OCI-LY3 (cell line): ENCODE data around the gene CIDEB.

Experiments used
- H2AFZ ChIP-seq: fragments of 200-600, 300-600 bp; shearing (Covaris generic); 2 replicates; pipeline ENCODE4 v1.6.0; 2014; ENCODE audit warnings: antibody characterized with exemption, low read depth, low read length
- H3K27ac ChIP-seq: fragments of 200-600, 300-600 bp; sonication (generic); 2 replicates; pipeline ENCODE4 v1.5.1; 2014; ENCODE audit warnings: mild to moderate bottlenecking, low read length, moderate library complexity, mixed read lengths
- H3K27me3 ChIP-seq: fragments of 200-600, 300-600 bp; sonication (generic); 2 replicates; pipeline ENCODE4 v1.6.1; 2014; ENCODE audit warnings: low read depth, low read length, mixed read lengths
- H3K36me3 ChIP-seq: fragments of 200-600, 300-600 bp; sonication (generic); replicated peaks from 2 replicates; pipeline ENCODE3; 2014; ENCODE audit warnings: low read depth, low read length, mixed read lengths
- H3K4me1 ChIP-seq: fragments of 300-600, 200-600 bp; sonication (generic); 2 replicates; pipeline ENCODE4 v1.6.1; 2014; ENCODE audit warnings: low read length, mixed read lengths
- H3K4me2 ChIP-seq: fragments of 200-600, 300-600 bp; sonication (generic); 2 replicates; pipeline ENCODE4 v1.6.1; 2014; ENCODE audit warnings: low read length, mixed read lengths
- H3K4me3 ChIP-seq: fragments of 300-600, 200-600 bp; sonication (generic); 2 replicates; pipeline ENCODE4 v1.5.1; 2014; ENCODE audit warnings: antibody characterized with exemption, mild to moderate bottlenecking, low read length, moderate library complexity
- H3K79me2 ChIP-seq: fragments of 300-600, 200-600 bp; shearing (Covaris generic); 2 replicates; pipeline ENCODE4 v1.6.1; 2014; ENCODE audit warnings: mild to moderate bottlenecking, low read length, mixed read lengths
- H3K9ac ChIP-seq: fragments of 300-600, 200-600 bp; shearing (Covaris generic); 2 replicates; pipeline ENCODE4 v1.6.0; 2014; ENCODE audit warnings: mild to moderate bottlenecking, low read length, moderate library complexity
- H3K9me3 ChIP-seq: fragments of 200-600, 300-600 bp; shearing (Covaris generic); 2 replicates; pipeline ENCODE4 v1.6.1; 2014; ENCODE audit warnings: low read length, mixed read lengths; ENCODE audit not compliant: insufficient read depth
- H4K20me1 ChIP-seq: fragments of 200-600, 300-600 bp; sonication (generic); 2 replicates; pipeline ENCODE4 v1.6.1; 2016; ENCODE audit warnings: low read length, mixed read lengths; ENCODE audit not compliant: insufficient read depth
- EZH2phosphoT487 ChIP-seq: fragments of 200-600 bp; shearing (Covaris generic); IDR thresholded peaks from 2 replicates; pipeline ENCODE4 v1.6.1; 2018; ENCODE audit warnings: antibody characterized with exemption, mixed run types, low read depth
- TF ChIP-seq, protein P1 (sequence below): fragments of 200-600, 300-600 bp; sonication (generic); IDR thresholded peaks from 2 replicates; pipeline ENCODE4 v1.5.1; 2014; ENCODE audit warnings: antibody characterized with exemption, low read length, low read depth

CIDEB gene

GRCh38 chr14:24271834-24272263, 35.9 kb downstream of the CIDEB start:
- H2AFZ ChIP-seq, result peak overlapping the region; percentile 39; the same call in 1 of the 2 replicates
- no peaks in the 10 kb centered on the region for H3K9me3 ChIP-seq
- H3K36me3 ChIP-seq, result peaks cover 2% of the 10 kb centered on the region
- H3K4me3 ChIP-seq, result peak overlapping the region; percentile 90
- no peaks in the 10 kb centered on the region for H3K79me2 ChIP-seq
- peaks cover 38% of the 10 kb centered on the region for H3K4me1 ChIP-seq
- no peaks in the 10 kb centered on the region for H4K20me1 ChIP-seq
- H3K9ac ChIP-seq, result peak overlapping the region; percentile 98
- H3K27ac ChIP-seq, result no peak overlapping the region
- no peaks in the 10 kb centered on the region for H3K27me3 ChIP-seq
- TF ChIP-seq, protein P1, sequence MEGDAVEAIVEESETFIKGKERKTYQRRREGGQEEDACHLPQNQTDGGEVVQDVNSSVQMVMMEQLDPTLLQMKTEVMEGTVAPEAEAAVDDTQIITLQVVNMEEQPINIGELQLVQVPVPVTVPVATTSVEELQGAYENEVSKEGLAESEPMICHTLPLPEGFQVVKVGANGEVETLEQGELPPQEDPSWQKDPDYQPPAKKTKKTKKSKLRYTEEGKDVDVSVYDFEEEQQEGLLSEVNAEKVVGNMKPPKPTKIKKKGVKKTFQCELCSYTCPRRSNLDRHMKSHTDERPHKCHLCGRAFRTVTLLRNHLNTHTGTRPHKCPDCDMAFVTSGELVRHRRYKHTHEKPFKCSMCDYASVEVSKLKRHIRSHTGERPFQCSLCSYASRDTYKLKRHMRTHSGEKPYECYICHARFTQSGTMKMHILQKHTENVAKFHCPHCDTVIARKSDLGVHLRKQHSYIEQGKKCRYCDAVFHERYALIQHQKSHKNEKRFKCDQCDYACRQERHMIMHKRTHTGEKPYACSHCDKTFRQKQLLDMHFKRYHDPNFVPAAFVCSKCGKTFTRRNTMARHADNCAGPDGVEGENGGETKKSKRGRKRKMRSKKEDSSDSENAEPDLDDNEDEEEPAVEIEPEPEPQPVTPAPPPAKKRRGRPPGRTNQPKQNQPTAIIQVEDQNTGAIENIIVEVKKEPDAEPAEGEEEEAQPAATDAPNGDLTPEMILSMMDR, result no peak
- no peak for TF ChIP-seq EZH2phosphoT487
- H3K4me2 ChIP-seq, result peak overlapping the region; percentile 83

DNA sequence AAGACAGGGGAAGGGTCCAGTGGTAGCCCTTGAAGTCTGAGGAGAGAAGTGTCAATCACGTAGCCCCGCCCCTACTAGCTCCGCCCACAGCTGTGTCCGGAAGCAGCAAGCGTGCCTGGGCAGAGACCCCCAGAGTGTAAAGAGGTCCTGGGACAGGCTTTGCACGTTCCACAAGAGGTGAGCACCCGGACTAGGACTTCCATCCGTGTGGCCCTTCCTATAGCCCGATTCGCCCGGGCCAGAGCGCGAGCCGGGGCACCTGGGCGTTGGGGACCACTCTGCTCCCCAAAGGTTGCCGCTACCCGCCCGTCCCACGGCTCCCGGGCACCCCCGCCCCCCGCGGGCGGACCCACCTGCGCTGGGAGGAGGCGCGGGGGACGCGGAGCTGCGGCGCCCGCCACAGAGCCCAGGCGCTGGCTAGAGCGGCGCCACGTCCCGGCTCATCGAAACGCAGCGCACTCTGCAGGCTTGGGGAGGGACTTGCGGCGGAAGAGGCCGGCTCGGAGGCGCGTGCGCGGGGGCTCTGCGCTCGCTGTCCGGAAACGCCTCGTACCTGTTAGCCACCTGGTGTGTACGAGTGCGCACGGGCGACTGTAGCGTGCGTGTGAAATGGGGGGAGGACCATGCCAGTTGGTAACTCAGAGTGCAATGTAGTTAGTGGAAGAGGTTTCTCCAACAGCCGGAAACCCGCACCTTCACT, 36.5 kb downstream of the CIDEB start, which contains the start of gene RABGGTA:
TSS of gene RABGGTA (minus strand) at position 464 of the 700 bp plus-strand sequence. CDS start 482 bp downstream, outside the sequence.
- H3K4me2 ChIP-seq, result peak within 1 kb of the TSS; percentile 83
- H3K36me3 ChIP-seq, result peaks cover 2% of the 10 kb centered on the region
- no peak for TF ChIP-seq EZH2phosphoT487
- TF ChIP-seq, protein P1, result peak; percentile 66
- H2AFZ ChIP-seq, result peak within 1 kb of the TSS; percentile 58; the same call in 1 of the 2 replicates
- peak within 1 kb of the TSS; percentile 90 for H3K4me3 ChIP-seq
- no peaks in the 10 kb centered on the region for H3K79me2 ChIP-seq
- peak within 1 kb of the TSS; percentile 98 for H3K9ac ChIP-seq
- H3K4me1 ChIP-seq, result peaks cover 38% of the 10 kb centered on the region
- no peaks in the 10 kb centered on the region for H3K27me3 ChIP-seq
- peak within 1 kb of the TSS; percentile 88 for H3K27ac ChIP-seq
- no peaks in the 10 kb centered on the region for H3K9me3 ChIP-seq
- H4K20me1 ChIP-seq, result no peaks in the 10 kb centered on the region

DNA sequence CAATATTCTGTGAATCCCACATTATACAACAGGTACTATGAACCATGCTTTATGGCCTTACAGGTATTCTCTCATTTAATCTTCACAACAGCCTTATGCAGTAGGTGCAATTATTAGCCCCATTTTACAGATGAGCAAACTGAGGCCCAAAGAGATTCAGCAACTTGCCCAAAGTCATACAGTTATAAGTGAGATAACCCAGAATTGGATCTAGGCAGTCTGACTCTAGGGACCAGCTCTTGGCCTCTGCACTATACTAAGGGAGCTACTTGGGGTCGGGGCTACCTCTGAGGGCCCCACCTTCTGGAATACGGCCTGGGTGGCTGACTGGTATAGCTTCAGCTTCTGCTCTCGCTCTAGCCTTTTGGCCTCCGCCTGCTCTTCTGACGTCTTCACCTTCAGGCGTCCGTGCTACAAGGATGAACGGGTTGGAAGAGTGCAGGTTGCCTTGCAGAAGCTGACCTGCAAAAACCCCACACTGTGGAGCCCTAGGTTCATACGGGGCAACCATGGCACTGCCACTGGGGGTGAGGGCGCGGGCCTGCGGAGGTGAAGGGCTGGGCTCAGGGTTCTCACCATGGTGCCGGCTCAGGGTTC, 37.1 kb downstream of the CIDEB start:
- Histone ChIP-seq H3K4me1 (peaks cover 38% of the 10 kb centered on the region), H3K79me2 (no peaks in the 10 kb centered on the region), H3K9me3 (no peaks in the 10 kb centered on the region), H3K27ac (peak overlapping the region; percentile 88), H3K9ac (peak overlapping the region; percentile 98), H3K36me3 (peaks cover 2% of the 10 kb centered on the region), H3K4me3 (peak overlapping the region; percentile 90), H4K20me1 (no peaks in the 10 kb centered on the region), H3K27me3 (no peaks in the 10 kb centered on the region), H3K4me2 (peak overlapping the region; percentile 83), H2AFZ (no peak overlapping the region)
- TF ChIP-seq, protein P1, result no peak
- TF ChIP-seq EZH2phosphoT487, result no peak

- Histone ChIP-seq H4K20me1 (no peaks in the 10 kb centered on the region), H3K4me3 (peak overlapping the region; percentile 90; the same call in 1 of the 2 replicates), H3K79me2 (no peaks in the 10 kb centered on the region), H3K4me1 (peaks cover 34% of the 10 kb centered on the region), H3K9ac (no peak overlapping the region), H3K36me3 (peaks cover 2% of the 10 kb centered on the region), H3K4me2 (peak overlapping the region; percentile 83; the same call in 1 of the 2 replicates), H2AFZ (no peak overlapping the region), H3K9me3 (no peaks in the 10 kb centered on the region), H3K27ac (no peak overlapping the region), H3K27me3 (no peaks in the 10 kb centered on the region)
- TF ChIP-seq, protein P1, result no peak
- no peak for TF ChIP-seq EZH2phosphoT487
These were observed 37.8 kb downstream of the CIDEB start for GRCh38 chr14:24269910-24270536.
